GM21390 (cell line): ENCODE results near the gene RAD51AP2.
A peak's percentile ranks its signal among the peaks of the same experiment; 100 is the strongest.
"Not testable (repeated sequence)": the region's sequence is repeated elsewhere in the genome, so short reads cannot be mapped to it uniquely, and the experiment has no call there.

Experiments
- ATAC-seq: cut with Tn5 transposase; IDR thresholded peaks from one replicate; pipeline ENCODE4 v1.9.1; 2021; ENCODE audit not compliant: unreplicated experiment

The RAD51AP2 gene

GRCh38 chr2:17518212-17519154 lies at the start of gene RAD51AP2:
Gene RAD51AP2 (minus strand): TSS chr2:17518440. CDS start chr2:17518415, 25 bp downstream.
- peak; percentile 80 for ATAC-seq

DNA sequence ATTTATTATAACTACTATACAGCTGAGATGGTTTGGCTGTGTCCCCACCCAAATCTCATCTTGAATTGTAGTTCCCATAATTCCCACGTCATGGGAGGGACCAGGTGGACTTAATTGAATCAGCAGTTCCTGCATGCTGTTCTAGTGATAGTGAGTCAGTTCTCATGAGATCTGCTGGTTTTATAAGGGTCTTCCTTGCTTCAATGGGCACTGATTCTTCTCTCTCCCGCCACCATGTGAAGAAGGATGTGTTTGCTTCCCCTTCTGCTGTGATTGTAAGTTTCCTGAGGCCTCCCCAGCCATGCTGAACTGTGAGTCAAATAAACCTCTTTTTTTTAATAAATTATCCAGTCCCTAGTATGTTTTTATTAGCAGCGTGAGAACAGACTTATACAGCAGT lies 47.5 kb upstream of the RAD51AP2 start:
- not testable (repeated sequence) for ATAC-seq

DNA sequence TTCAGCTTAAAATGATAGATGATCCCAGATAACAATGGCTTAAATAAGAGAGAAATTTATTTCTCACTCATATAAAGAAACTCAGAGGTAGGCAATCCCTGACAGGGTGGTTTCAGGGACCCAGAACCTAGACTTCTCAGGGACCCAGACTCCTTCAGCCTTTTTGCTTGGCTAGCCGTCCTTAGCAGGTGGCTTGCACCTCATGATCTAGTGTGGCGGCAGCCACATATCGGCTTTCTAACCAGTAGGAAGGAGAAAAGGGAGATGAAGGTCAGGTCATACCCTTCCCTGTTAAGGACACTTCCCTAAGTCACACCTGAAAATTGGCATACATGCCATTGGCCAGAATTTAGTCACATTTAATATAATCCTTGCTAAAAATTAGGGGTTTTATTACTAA lies 40.6 kb upstream of the RAD51AP2 start:
- no peak for ATAC-seq

DNA sequence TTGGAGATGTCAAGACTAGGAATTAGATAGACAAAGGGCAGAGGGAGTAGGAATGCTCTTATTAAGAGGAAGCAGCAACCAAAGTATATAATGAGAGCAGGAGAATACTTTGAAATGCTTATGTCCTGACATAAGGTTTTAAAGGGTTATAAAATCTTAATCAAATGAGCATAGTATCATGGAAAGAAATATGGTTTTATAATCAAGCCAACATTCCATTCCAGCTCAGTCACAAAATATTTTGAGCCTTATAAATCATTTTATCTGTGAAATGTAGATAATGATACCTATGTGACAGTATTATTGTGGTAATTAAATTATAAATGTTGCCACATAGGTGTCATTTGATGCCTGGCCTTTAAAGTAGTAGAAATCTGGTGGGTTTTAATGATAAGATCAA lies 39.8 kb upstream of the RAD51AP2 start:
- no peak for ATAC-seq

DNA sequence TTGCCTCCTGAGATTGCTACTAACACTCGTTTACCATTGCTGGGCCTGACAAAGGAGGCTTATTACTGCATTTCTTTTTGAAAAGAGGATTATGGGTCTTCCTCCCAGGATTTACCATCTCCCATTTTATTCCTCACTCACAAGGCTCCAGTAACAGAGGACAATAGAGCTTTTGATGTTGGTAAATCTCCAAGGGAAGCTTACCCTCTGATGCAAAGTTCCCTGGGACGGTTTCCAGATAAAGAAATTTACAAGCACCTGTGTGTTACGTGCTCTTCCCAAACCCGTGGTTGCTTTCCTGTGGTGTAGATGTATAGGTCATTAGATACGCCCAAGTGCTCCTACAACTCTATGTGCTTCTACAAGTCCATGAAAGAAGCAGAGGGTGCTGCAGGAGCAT lies 39.4 kb upstream of the RAD51AP2 start:
- no peak for ATAC-seq

DNA sequence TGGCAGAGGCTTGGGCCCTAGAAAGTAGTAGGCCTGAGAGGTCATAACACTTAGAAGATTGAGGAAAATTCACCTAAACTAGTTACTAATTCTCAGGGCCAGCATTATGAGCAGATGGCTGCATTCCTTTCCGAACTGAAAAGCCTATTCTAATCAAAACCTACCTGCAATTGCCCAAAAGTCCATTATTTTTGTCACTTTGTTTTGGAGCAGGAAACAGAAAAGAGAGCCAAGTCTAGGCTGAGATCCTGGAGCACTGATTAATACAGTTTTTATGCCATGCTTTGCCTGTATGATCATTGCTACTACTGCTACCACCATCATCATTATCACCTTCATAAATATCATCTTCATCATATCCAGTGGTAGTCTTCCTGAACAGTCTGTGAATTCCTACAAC lies 36.9 kb upstream of the RAD51AP2 start:
- ATAC-seq: no peak

DNA sequence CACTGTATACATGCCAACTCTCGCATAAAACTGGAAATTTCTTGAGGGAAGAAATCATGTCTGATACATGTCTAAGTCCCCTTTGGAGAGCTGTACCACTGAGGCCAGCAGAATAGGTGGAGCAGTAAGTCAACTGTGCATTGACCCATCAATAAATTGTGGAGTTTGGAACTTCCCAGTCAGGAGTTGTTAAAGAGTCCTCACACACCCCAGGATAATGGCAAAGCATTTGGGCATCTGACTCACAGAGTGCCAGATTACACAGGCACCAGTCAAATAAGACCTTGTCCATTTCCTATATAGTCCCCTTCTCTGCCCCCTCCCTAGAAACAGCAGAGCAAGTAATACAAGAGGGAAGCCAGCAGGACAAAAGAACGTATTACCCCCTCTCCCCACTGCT lies 32.7 kb upstream of the RAD51AP2 start:
- no peak for ATAC-seq

- ATAC-seq: no peak
Measured at GRCh38 chr2:17547737-17548136, 29.5 kb upstream of the RAD51AP2 start.

- ATAC-seq: no peak
Measured at GRCh38 chr2:17547237-17547636, 29.0 kb upstream of the RAD51AP2 start.

GRCh38 chr2:17545680-17546613 lies 27.7 kb upstream of the RAD51AP2 start:
- no peak for ATAC-seq

- ATAC-seq: no peak
Measured at GRCh38 chr2:17544256-17544655, 26.0 kb upstream of the RAD51AP2 start.

- ATAC-seq: no peak
Measured at GRCh38 chr2:17543848-17544247, 25.6 kb upstream of the RAD51AP2 start.

GRCh38 chr2:17543131-17543660 lies 25.0 kb upstream of the RAD51AP2 start:
- ATAC-seq: no peak

GRCh38 chr2:17542471-17542870 lies 24.2 kb upstream of the RAD51AP2 start:
- ATAC-seq: no peak

GRCh38 chr2:17541531-17541950 lies 23.3 kb upstream of the RAD51AP2 start:
- no peak for ATAC-seq

DNA sequence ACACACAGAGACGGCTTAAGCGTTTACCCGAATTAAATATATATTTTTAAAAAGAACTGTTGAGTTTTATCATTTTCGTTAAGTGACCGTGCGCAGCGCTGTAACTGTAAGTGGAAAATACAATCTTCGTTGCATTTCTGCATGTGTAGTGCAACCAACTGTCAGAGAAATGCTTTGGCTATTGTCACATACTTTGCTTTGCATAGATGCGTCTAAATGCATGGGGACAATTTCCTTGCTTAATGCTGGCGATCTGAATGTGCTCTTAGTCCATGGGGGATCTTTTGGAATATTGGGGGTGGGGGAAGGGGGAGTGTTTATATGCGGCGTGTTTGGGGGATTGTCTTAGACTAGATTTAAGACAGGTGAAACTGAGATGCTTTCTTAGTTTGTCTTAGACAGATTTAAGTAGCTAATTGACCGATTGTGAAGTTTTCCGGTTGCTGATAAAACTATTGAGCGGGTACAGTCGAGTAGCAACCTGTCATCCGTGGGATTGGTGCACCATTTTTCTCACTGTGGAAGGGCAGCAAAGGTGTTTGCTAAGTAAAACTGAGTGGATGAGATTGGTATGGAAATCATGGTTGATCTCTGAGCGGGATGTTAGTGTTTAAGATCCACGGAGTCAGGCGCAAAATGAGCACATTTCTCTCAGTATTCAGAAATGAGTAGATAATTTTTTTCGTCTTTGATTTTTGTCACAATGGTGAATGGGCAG lies 22.7 kb upstream of the RAD51AP2 start:
- ATAC-seq: no peak

DNA sequence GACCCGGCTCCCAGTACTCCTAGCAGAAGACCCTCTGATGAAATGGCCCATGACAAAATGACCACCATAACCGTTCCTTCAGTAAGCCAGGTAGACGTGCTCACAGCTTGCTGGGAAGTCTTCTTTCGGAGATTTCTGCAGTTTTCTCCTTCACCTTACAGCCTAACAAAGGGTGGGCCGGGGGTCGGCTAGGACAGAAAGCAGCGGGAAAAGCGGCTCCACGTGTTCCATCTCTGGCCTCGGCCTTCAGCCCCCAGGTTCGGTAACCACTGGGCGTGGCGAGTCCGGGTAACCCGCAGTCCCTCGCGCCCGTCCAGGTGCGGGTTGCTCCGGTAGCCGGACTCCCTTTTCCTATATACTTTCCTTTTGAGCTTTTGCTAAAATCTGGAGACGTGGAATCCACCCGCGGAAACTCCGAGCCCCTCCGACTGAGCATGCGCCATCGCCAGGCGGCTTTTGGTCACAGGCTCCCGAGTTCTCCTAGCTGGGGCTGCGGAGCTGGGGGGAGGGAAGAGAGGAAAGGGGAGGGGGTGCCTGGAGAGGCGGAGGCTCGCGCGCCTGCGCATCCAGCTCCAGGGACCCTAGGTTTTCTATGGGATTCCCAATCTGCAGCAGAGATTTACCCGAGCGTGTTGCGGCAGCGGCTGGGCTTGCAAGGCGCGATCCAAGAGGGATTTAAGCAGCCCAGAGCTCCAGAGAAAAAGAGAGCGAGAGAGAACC lies 22.0 kb upstream of the RAD51AP2 start, which contains the start of gene VSNL1:
Gene VSNL1, plus strand, starts transcription at position 604 of the 720 bp plus-strand sequence. CDS start 51,379 bp downstream, outside the sequence.
- ATAC-seq: no peak

- no peak for ATAC-seq
Measured at GRCh38 chr2:17539611-17540092, 21.4 kb upstream of the RAD51AP2 start.

DNA sequence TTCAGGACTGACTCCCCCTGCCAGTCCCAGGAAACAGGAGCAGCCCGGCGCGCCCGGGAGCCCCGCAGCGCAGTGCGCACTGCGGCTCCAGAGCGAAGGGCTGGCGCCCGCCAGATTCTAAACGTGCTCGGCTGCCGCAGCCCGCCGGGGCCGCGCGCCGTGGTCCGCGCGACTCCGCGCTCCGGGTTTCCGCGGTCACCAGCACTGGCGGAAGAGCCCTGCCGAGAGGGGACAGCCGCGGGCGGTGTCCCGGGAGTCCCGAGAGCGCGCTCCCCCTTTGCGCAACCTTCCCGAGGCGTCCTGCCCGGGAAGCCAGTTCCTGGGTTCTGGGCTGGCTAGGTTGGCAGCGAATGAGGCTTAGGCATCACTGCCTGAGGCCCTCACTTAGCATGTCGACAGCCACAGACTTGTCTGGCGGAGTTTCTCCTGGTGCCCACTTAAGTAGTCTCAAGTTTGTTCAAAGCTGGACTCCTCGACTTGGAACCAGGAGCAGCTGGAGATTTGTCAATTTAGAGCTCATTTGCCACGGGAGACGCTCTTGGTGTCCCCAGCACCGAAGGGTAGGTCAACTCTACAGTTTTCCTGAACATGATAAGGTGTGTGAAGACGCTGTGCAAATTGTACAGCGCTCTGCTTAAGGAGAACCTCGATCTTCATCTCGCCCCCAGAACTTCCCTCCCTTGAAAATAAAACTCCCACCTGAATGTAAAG lies 20.8 kb upstream of the RAD51AP2 start:
- ATAC-seq: peak; percentile 45
